HG03066 (cell line): Measurements from ENCODE around the gene KNL1.
"Not testable (repeated sequence)": the region's sequence is repeated elsewhere in the genome, so short reads cannot be mapped to it uniquely, and the experiment has no call there.

Experiments
- ATAC-seq: cut with Tn5 transposase; IDR thresholded peaks from one replicate; pipeline ENCODE4 v1.9.1; 2021; ENCODE audit warnings: low read depth; ENCODE audit not compliant: unreplicated experiment

The KNL1 gene

DNA sequence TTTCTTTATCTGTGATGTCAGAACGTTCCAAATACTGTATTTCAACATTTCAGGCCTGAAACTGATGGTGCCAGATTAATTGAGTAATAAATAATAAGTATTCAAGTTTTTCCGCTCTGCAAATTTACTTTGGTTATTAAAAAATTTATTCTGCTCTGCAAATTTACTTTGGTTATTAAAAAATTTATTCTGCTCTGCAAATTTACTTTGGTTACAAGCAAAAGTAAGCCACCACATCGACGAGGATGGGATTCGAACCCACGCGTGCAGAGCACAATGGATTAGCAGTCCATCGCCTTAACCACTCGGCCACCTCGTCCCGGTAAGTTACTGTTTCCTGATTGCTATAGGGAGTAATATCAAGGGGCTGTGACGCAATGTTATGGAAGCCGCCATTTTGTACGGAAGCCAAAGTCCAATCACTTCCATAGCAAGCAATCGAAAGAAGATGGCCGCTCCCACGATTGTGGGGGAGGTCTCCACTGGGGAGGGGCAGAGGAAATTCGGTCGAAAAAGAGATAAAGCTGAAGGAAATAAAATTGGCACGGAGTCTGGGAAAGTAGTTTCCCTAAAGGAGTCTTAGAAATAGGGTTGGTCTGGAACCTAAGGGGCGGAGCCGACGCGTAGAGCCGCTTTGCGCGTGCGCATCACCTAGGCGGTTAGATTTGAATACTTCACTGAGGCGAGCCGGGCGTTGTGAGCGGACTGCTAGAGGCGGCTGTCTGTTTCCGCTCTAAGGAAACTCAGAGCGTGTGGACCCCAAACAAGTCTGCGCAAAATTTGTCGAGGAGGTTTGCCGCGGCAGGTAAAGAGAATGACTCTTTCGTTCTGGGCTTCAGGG is at the start of gene KNL1:
Gene KNL1, plus strand, starts transcription at position 662 of the 841 bp plus-strand sequence. CDS start 8,683 bp downstream, outside the sequence.
- ATAC-seq, result peak; percentile 58

- ATAC-seq, result no peak
These were observed 48.6 kb upstream of the KNL1 start for GRCh38 chr15:40545457-40545856.

GRCh38 chr15:40548610-40549009 is 45.4 kb upstream of the KNL1 start:
- no peak for ATAC-seq

GRCh38 chr15:40549894-40550293 is 44.2 kb upstream of the KNL1 start:
- ATAC-seq, result no peak

- peak; percentile 76 for ATAC-seq
These were observed 43.6 kb upstream of the KNL1 start for GRCh38 chr15:40550341-40551037.

GRCh38 chr15:40554161-40554525 is 39.9 kb upstream of the KNL1 start:
- ATAC-seq, result no peak

- ATAC-seq, result no peak
These were observed 38.2 kb upstream of the KNL1 start for GRCh38 chr15:40555876-40556275.

GRCh38 chr15:40558952-40559742 is 34.9 kb upstream of the KNL1 start:
- ATAC-seq, result no peak

DNA sequence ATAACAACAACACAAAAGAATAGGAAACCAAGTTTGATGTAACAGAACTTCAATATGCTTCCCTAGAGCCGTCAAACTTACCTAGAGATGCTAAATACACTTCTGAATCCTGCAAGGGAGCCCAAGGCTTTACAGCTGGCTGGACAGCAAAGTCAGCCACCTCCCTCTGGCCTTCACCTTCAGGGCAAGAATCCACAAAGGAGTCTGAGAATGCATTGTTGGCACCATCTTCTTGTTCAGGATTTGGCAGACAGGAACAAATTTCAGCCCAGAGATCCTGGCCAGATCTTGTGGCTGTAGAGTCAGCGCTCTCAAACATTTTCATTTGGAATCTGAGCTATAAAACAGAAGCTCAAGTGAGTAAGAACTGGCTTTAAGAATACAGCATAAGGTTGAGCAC is 31.4 kb upstream of the KNL1 start:
- ATAC-seq, result no peak

- no peak for ATAC-seq
These were observed 30.6 kb upstream of the KNL1 start for GRCh38 chr15:40563426-40563825.

DNA sequence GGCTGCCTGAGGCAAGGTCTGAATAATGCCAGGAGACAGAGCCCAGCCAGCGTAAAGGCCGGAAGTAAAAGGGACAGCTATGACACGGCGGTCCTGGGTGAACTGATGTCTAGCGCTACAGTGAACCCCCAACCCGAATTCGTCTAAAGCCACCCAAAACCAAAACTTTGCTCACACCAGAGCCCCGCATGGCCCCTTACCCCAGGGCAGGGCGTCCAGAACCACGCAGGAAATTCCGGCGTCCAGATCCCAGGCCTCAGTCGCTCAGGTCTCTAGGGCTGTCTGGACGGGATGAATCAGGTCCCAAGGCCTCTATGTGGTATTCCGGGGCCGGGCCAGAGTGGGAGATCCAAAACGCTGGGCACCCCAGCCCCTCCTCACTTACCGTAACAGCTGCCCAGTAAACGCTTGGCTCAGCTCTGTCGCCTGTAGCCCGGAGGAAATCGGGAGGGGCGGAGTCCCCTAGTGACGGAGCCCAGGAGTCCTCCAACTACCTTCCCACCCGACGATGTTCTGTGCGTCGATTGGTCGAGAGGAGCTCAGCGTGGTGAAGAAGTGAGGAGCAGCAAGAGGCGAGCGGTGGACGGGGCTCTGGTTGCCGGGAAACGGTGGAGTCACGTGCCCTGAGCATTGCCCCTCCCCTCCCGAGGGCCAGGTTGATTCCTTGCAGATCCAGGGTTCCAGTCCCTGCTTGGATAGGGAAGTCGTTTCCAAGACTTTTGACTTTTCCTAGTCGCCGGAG is 29.3 kb upstream of the KNL1 start, which contains the start of gene CCDC32:
Gene CCDC32, minus strand, starts transcription at position 452 of the 742 bp plus-strand sequence. CDS start 2,027 bp downstream, outside the sequence.
- peak; percentile 90 for ATAC-seq

GRCh38 chr15:40565333-40566238 is 28.5 kb upstream of the KNL1 start:
- ATAC-seq, result no peak

GRCh38 chr15:40567111-40567510 is 26.9 kb upstream of the KNL1 start:
- no peak for ATAC-seq

- ATAC-seq, result peak; percentile 47
These were observed 24.7 kb upstream of the KNL1 start, which contains the start of gene RPUSD2 for GRCh38 chr15:40569129-40569953. Gene RPUSD2, plus strand, starts transcription at chr15:40569299. Its CDS starts 39 bp downstream, at chr15:40569338.

- ATAC-seq, result no peak
These were observed 18.9 kb upstream of the KNL1 start for GRCh38 chr15:40575113-40575512.

DNA sequence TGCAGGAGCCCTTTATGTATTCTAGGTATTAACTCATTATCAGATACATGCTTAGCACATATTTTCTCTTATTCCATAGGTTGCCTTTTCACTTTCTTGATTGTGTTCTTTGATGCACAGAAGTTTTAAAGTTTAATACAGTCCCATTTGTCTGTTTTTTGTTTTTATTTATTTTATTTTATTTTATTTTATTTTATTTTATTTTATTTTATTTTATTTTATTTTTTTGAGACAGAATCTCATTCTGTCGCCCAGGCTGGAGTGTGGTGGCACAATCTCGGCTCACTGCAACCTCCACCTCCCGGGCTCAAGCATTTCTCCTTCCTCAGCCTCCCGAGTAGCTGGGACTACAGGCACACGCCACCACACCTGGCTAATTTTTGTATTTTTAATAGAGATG is 17.1 kb upstream of the KNL1 start:
- ATAC-seq, result not testable (repeated sequence)

DNA sequence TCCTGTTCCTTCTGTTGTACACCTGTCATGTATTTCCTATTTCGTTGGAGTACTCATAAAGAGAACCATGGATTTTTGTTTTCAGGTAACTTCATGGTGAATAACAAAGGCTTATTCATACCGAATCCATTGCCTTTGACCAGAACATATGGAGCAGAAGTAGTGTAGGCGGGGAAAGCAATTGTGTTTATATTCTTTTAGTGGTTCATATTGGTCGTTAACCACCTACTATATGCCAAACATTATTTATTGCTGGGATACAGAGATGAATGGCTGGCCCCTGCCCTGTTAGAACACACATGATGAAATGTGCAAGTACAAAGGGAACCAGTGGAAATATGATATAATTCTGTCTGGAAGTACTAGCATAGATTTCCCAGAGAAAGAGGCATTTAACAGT is 15.2 kb upstream of the KNL1 start:
- no peak for ATAC-seq

GRCh38 chr15:40581796-40582195 is 12.3 kb upstream of the KNL1 start:
- not testable (repeated sequence) for ATAC-seq
